Prostate gland (tissue), 2 donors: ENCODE data around the gene ZNF385B.

Experiments
- CTCF ChIP-seq, 4 experiments: fragments of 200-600 bp in 2 of 4; fragments of 450-650 bp in 2 of 4; sonication (generic) in 2 of 4; IDR thresholded peaks; 1 replicate in 3 of 4; 2 replicates in 1 of 4; pipeline ENCODE4 v1.5.1; 2016 to 2019; ENCODE audit warnings: antibody characterized with exemption in 4 of 4, mild to moderate bottlenecking in 2 of 4, moderate library complexity in 2 of 4
- POLR2A ChIP-seq: fragments of 450-650 bp; IDR thresholded peaks from one replicate; pipeline ENCODE4 v1.6.1; 2016; ENCODE audit warnings: antibody characterized with exemption, mild to moderate bottlenecking

DNA sequence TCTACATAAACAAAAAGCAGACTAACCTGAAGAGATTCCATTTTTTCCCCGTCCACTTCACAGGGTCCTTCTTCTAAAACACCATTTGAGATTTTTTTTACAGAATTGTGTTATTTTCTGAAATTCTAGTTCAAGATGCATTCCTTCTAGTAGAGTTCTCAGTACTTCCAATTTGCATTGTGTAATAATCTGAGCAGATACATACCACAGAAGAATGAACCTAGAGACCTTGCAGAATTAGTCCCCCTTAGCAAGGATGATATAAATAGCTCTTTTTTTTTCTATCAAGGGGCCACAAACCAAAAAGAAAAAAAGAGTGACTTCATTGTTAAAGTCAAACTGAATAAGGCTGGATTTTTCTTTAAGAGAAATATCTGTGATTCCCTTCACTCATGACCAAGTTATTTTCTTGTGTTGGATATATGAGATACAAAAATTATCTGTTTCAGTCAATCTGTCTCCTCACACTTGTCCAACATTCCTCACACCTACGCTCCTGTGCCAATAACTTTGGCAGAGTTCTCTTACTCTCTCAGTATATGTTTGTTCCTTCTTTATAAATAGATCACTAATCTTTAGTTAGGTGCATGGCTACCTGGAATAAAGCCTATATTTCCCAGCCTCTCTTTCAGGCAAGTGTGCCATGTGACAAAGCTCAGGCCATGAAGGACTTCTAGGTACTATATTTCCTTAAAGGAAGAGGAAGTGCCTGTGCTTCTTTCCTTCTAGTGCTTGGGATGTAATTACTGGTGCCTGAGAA lies 183.5 kb downstream of the ZNF385B start:
- TF ChIP-seq CTCF (IDR thresholded peaks at IDR 0.05), result no peak
- no peak for TF ChIP-seq POLR2A
